ENCODE results near the gene MEF2D.

- TF ChIP-seq, protein P1, sequence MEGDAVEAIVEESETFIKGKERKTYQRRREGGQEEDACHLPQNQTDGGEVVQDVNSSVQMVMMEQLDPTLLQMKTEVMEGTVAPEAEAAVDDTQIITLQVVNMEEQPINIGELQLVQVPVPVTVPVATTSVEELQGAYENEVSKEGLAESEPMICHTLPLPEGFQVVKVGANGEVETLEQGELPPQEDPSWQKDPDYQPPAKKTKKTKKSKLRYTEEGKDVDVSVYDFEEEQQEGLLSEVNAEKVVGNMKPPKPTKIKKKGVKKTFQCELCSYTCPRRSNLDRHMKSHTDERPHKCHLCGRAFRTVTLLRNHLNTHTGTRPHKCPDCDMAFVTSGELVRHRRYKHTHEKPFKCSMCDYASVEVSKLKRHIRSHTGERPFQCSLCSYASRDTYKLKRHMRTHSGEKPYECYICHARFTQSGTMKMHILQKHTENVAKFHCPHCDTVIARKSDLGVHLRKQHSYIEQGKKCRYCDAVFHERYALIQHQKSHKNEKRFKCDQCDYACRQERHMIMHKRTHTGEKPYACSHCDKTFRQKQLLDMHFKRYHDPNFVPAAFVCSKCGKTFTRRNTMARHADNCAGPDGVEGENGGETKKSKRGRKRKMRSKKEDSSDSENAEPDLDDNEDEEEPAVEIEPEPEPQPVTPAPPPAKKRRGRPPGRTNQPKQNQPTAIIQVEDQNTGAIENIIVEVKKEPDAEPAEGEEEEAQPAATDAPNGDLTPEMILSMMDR (IDR thresholded peaks at IDR 0.05; ENCODE audit: low read length): no peak
- no peak for TF ChIP-seq EZH2 (optimal IDR thresholded peaks at IDR 0.05; ENCODE audit: low read depth, low read length)
Measured at GRCh38 chr1:156417401-156418020, 83.1 kb downstream of the MEF2D start.

Data from MM.1S (cell line).